Activated CD8-positive, alpha-beta T cell treated with anti-CD3 and anti-CD28 coated beads for 36 hours (primary cell): ENCODE measurements around the gene GALNT17. TPM values are rescaled to one million over a fixed set of nuclear protein-coding genes. Genes with fewer than 3 reads are reported as not detected.

ENCODE experiments used
- ATAC-seq: fragments of 200-7000 bp; cut with Tn5 transposase; one replicate; pipeline ENCODE4 v1.10.0; 2021; ENCODE audit warnings: mild to moderate bottlenecking, moderate library complexity
- CTCF ChIA-PET: fragments of 350-600 bp; sonication (Branson Sonifier 250); formaldehyde crosslinking; loops from one replicate; lab custom pipeline; 2021; ENCODE audit warnings: antibody characterized with exemption; lab: Charles Lee
- POLR2A ChIA-PET: fragments of 350-600 bp; sonication (Branson Sonifier 250); formaldehyde crosslinking; loops from one replicate; lab custom pipeline; 2021; ENCODE audit warnings: antibody characterized with exemption; lab: Charles Lee
- DNase-seq: peaks from one replicate; pipeline ENCODE4 v3.0.0-alpha.2; 2020
- H3K27ac Mint-ChIP-seq: one replicate; pipeline ENCODE4 v1.8.0; 2021; ENCODE audit warnings: mild to moderate bottlenecking, mixed read lengths
- H3K27me3 Mint-ChIP-seq: one replicate; pipeline ENCODE4 v1.8.0; 2021; ENCODE audit warnings: mixed read lengths
- H3K36me3 Mint-ChIP-seq: one replicate; pipeline ENCODE4 v1.8.0; 2021; ENCODE audit warnings: low read depth, mixed read lengths
- H3K4me1 Mint-ChIP-seq: one replicate; pipeline ENCODE4 v1.8.0; 2021; ENCODE audit warnings: low read depth, mixed read lengths
- H3K4me3 Mint-ChIP-seq: one replicate; pipeline ENCODE4 v1.8.0; 2021; ENCODE audit warnings: mild to moderate bottlenecking, moderate library complexity, mixed read lengths
- H3K9me3 Mint-ChIP-seq: one replicate; pipeline ENCODE4 v1.8.0; 2021; ENCODE audit warnings: mixed read lengths
- intact Hi-C: fragments of 100-400 bp; cut with micrococcal nuclease; formaldehyde crosslinking; loops from one replicate; pipeline ENCODE4 v1.10.0; 2022
- total RNA-seq, 2 experiments: library from RNA; stranded (reverse); gene quantifications; one replicate each; pipeline ENCODE4 v1.2.3, GENCODE V29; 2021
- TF ChIP-seq, protein P1 (sequence below): fragments of 200-600 bp; IDR thresholded peaks from one replicate; pipeline ENCODE4 v1.8.0; 2022; ENCODE audit warnings: antibody characterized with exemption, mild to moderate bottlenecking

The GALNT17 gene
- total RNA-seq, 2 experiments from 2014 or later: not detected

DNA sequence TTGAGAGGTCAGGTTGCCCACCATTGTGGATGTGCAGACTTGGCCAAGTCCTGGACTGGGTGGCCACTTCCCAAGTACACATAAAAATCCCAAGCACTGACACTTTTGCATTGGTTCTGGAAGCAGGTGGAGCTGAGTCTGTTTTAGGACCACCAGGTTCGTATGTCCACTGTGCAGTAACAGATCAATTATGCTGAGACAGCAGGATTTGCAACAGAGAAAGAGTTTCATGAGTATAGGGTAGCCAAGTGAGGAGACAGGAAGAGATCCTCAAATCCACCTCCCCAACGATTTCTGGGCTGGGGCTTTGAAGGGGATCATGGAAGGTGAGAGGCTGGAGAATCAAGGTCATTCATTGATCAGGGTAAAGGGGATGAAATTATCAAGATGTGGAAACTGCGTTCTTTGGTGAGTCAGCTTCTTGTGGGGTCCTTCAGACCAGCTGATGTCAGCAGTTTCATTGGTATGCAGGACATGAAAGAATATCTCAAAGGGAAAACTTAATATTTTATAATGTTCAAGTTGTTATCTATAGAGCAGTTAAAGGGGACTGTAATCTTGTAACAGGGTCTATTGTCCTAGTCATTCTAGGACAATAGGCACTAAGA is 277.7 kb downstream of the GALNT17 start:
- peaks cover 18% of the 10 kb centered on the region for H3K9me3 Mint-ChIP-seq
- no peak overlapping the region for H3K4me3 Mint-ChIP-seq
- H3K27me3 Mint-ChIP-seq: no peaks in the 10 kb centered on the region
- TF ChIP-seq, protein P1, sequence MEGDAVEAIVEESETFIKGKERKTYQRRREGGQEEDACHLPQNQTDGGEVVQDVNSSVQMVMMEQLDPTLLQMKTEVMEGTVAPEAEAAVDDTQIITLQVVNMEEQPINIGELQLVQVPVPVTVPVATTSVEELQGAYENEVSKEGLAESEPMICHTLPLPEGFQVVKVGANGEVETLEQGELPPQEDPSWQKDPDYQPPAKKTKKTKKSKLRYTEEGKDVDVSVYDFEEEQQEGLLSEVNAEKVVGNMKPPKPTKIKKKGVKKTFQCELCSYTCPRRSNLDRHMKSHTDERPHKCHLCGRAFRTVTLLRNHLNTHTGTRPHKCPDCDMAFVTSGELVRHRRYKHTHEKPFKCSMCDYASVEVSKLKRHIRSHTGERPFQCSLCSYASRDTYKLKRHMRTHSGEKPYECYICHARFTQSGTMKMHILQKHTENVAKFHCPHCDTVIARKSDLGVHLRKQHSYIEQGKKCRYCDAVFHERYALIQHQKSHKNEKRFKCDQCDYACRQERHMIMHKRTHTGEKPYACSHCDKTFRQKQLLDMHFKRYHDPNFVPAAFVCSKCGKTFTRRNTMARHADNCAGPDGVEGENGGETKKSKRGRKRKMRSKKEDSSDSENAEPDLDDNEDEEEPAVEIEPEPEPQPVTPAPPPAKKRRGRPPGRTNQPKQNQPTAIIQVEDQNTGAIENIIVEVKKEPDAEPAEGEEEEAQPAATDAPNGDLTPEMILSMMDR: no peak
- H3K36me3 Mint-ChIP-seq: no peaks in the 10 kb centered on the region
- POLR2A ChIA-PET: no interaction called here
- no peak overlapping the region for H3K27ac Mint-ChIP-seq
- no peaks in the 10 kb centered on the region for H3K4me1 Mint-ChIP-seq
- intact Hi-C loops: no loop called here
- ATAC-seq (no peak), DNase-seq (no peak)
- CTCF ChIA-PET: no interaction called here

GRCh38 chr7:71411475-71411874 is 279.5 kb downstream of the GALNT17 start:
- ChIA-PET CTCF (no interaction called here), POLR2A (no interaction called here)
- TF ChIP-seq, protein P1: no peak
- no peaks in the 10 kb centered on the region for H3K27me3 Mint-ChIP-seq
- no peak overlapping the region for H3K4me3 Mint-ChIP-seq
- DNase-seq (no peak), ATAC-seq (no peak)
- intact Hi-C loops: no loop called here
- no peaks in the 10 kb centered on the region for H3K4me1 Mint-ChIP-seq
- H3K9me3 Mint-ChIP-seq: peaks cover 18% of the 10 kb centered on the region
- H3K36me3 Mint-ChIP-seq: no peaks in the 10 kb centered on the region
- H3K27ac Mint-ChIP-seq: no peak overlapping the region

GRCh38 chr7:71414490-71414889 is 282.5 kb downstream of the GALNT17 start:
- ATAC-seq (no peak), DNase-seq (no peak)
- Mint-ChIP-seq H3K27ac (no peak overlapping the region), H3K36me3 (no peaks in the 10 kb centered on the region), H3K9me3 (peaks cover 14% of the 10 kb centered on the region), H3K4me3 (no peak overlapping the region), H3K27me3 (no peaks in the 10 kb centered on the region), H3K4me1 (no peaks in the 10 kb centered on the region)
- TF ChIP-seq, protein P1: no peak
- POLR2A ChIA-PET: no interaction called here
- CTCF ChIA-PET: no interaction called here
- intact Hi-C loops: no loop called here

DNA sequence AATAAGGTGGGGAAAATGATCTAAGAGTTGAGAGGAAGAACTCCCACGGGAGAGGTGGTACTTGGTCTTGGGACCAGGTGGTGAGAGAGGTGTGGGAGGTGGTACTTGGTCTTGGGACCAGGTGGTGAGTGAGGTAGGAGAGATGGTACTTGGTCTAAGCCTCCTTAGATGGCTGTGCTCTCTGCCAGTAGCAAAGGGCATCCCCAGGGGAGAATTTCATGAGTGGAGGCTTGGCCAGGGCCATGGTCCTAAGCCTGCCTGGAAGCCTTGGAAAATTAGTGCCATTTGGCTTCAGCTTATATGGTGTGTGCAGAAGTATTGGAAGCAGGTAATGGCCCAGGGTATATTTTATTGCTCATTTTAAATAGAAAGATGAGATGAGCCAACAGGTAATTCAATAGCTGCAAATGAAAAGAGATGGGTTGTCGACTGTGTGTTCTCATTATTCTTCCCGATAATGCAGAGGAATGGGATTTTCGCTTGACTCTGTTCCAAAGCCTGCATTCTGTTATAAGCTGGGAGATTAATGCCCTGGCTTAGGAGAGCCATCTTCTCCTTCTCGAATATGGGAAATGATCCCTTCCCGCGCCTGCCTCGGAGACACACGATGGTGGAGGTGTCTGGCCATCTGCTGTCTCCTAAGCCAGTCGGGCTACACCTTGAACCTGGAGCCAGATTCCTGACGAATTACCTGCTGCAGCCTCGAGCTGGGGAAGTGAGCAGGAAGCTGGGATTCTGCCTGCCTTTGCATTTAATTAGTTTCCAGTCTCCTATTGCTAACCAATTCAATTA is 287.8 kb downstream of the GALNT17 start:
- intact Hi-C loops: no loop called here
- no peaks in the 10 kb centered on the region for H3K4me1 Mint-ChIP-seq
- no peak for ATAC-seq

DNA sequence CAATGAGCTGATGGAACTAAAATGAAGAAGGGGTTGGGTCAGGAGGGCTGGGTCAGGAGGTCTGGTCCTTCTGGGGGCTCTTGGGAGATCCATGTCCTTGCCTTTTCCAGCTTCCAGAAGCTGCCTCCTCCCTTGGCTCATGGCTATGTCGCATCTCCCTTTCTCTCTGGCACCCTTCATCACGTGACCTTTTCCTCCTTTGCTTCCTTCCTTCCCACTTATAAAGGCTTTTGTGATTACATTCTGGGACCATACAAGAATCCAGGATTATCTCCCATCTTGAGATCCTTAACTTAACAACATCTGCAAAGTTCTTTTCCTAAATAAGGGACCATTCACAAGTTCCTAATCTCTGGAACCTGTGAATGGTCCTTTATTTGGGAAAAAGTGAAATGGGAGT is 290.2 kb downstream of the GALNT17 start:
- no peak overlapping the region for H3K4me3 Mint-ChIP-seq
- peaks cover 5% of the 10 kb centered on the region for H3K9me3 Mint-ChIP-seq
- no peak for DNase-seq
- POLR2A ChIA-PET: no interaction called here
- H3K4me1 Mint-ChIP-seq: no peaks in the 10 kb centered on the region
- H3K36me3 Mint-ChIP-seq: no peaks in the 10 kb centered on the region
- no peak overlapping the region for H3K27ac Mint-ChIP-seq
- intact Hi-C loops: no loop called here
- no peaks in the 10 kb centered on the region for H3K27me3 Mint-ChIP-seq
- TF ChIP-seq, protein P1: no peak
- CTCF ChIA-PET: no interaction called here
- ATAC-seq: no peak

More for the DNA sequence above, 287.8 kb downstream of the GALNT17 start:
- Mint-ChIP-seq H3K27ac (no peak overlapping the region), H3K36me3 (no peaks in the 10 kb centered on the region), H3K9me3 (peaks cover 4% of the 10 kb centered on the region), H3K4me3 (no peak overlapping the region), H3K27me3 (no peaks in the 10 kb centered on the region)
- TF ChIP-seq, protein P1: no peak
- CTCF ChIA-PET: no interaction called here
- no peak for DNase-seq
- POLR2A ChIA-PET: no interaction called here
